ENCODE results near the gene DDOST. TPM values are rescaled to one million over a fixed set of nuclear protein-coding genes. Genes with fewer than 3 reads are reported as not detected.

The DDOST gene
- polyA plus RNA-seq, 2 of the 4 experiments (the other 2 are of a cell fraction) = 158 to 231 TPM

DNA sequence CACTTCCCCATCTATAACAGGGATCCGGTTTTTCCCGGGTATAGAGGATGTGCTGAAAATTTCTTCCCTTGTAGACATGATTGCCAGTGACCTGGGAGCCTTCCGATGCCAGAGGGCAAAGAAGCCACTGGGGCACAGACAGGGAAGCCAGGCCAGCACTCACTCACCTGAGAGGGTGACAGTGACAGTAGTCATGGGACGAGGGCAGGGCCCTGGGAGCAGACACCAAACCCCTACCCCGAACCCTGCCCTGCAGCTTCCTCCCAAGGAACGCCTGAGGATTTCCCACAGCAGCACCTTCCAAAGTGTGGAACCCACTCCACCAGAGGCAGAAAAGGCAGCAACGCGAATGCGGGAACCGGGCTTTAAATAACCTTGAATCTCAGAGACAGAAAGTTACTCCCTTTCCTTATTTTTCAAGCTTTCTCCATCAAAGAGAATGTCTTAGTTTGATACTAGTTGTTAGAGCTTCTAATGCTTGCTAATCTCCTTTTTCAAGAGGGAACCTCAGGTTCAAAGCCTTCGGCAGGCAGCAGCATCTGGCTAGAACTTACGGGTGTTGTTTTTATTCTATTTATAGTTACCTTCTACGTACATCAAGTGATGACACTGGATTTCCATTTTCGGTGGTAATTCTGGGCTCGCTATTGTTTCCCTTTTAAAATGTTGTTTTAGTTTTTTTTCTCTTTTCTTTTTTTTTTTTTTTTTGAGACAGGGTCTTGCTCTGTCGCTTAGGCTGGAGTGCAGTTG is 2.8 kb downstream of the DDOST start:
- ATAC-seq (no peak), DNase-seq (ENCODE audit: low read depth in 1 of 2, low spot score in 1 of 2) (no peak), FAIRE-seq (no peak)
- ChIA-PET POLR2A (interaction anchor here (0.6 kb wide), 1 partner anchor 908 kb away, joined by 5 read pairs; no protein-coding TSS in a partner anchor), CTCF (interaction anchor here (0.6 to 1.3 kb wide), 2 partner anchors 133 to 183 kb away, joined by 3 read pairs; no protein-coding TSS in a partner anchor)
- Histone ChIP-seq H3K9me3 (no peaks in the 10 kb centered on the region), H3K4me3 (no peak overlapping the region), H3K4me2 (no peak overlapping the region), H3K27ac (no peak overlapping the region), H3K4me1 (peaks cover 18% of the 10 kb centered on the region)
- WGBS (ENCODE audit: missing lambda C conversion rate) = 86% methylated on average over 16 of the region's 16 CpGs
- TF ChIP-seq KDM1A (IDR thresholded peaks at IDR 0.05; ENCODE audit: low read depth) (no peak), JUNB (IDR thresholded peaks at IDR 0.05) (no peak), RAD21 (conservative IDR thresholded peaks at IDR 0.05 in 1 of 2, IDR thresholded peaks at IDR 0.05 in 1 of 2) (no peak), BHLHE40 (IDR thresholded peaks at IDR 0.05; ENCODE audit: low read depth, low read length) (no peak)
- TF ChIP-seq, protein P1, sequence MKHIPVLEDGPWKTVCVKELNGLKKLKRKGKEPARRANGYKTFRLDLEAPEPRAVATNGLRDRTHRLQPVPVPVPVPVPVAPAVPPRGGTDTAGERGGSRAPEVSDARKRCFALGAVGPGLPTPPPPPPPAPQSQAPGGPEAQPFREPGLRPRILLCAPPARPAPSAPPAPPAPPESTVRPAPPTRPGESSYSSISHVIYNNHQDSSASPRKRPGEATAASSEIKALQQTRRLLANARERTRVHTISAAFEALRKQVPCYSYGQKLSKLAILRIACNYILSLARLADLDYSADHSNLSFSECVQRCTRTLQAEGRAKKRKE (CRISPR knock-in tag; IDR thresholded peaks at IDR 0.05; ENCODE audit: low read depth) = no peak
- TF ChIP-seq, protein P2, sequence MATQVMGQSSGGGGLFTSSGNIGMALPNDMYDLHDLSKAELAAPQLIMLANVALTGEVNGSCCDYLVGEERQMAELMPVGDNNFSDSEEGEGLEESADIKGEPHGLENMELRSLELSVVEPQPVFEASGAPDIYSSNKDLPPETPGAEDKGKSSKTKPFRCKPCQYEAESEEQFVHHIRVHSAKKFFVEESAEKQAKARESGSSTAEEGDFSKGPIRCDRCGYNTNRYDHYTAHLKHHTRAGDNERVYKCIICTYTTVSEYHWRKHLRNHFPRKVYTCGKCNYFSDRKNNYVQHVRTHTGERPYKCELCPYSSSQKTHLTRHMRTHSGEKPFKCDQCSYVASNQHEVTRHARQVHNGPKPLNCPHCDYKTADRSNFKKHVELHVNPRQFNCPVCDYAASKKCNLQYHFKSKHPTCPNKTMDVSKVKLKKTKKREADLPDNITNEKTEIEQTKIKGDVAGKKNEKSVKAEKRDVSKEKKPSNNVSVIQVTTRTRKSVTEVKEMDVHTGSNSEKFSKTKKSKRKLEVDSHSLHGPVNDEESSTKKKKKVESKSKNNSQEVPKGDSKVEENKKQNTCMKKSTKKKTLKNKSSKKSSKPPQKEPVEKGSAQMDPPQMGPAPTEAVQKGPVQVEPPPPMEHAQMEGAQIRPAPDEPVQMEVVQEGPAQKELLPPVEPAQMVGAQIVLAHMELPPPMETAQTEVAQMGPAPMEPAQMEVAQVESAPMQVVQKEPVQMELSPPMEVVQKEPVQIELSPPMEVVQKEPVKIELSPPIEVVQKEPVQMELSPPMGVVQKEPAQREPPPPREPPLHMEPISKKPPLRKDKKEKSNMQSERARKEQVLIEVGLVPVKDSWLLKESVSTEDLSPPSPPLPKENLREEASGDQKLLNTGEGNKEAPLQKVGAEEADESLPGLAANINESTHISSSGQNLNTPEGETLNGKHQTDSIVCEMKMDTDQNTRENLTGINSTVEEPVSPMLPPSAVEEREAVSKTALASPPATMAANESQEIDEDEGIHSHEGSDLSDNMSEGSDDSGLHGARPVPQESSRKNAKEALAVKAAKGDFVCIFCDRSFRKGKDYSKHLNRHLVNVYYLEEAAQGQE (IDR thresholded peaks at IDR 0.05) = no peak

DNA sequence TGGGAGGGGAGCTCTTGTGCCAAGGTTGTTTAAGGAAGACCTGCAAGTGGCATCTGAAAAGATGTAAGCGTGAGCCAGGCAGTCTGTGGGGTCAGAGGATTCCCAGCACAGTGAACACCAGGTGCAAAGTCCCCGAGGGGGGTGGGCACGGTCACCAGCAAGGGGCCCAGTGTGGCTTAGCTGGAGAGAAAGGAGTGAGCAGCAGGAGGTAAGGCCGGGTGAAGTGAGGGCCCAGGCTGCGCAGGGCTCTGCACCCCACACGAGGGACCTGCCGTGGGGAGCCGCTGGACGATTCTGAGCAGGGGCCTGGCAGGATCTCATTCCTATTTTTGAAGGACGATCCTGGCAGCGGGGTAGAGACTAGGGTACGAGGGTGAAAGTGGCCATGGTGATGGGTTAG is 4.1 kb downstream of the DDOST start:
- WGBS (ENCODE audit: missing lambda C conversion rate) = 87% methylated on average over 12 of the region's 12 CpGs
- Histone ChIP-seq H3K4me1 (peaks cover 12% of the 10 kb centered on the region), H3K9me3 (no peaks in the 10 kb centered on the region), H3K4me2 (no peak overlapping the region), H3K4me3 (no peak overlapping the region), H3K27ac (no peak overlapping the region)
- no peak for FAIRE-seq
- TF ChIP-seq ZFP36 (IDR thresholded peaks at IDR 0.05; ENCODE audit: borderline replicate concordance, partially characterized antibody) = no peak
- TF ChIP-seq, protein P3, sequence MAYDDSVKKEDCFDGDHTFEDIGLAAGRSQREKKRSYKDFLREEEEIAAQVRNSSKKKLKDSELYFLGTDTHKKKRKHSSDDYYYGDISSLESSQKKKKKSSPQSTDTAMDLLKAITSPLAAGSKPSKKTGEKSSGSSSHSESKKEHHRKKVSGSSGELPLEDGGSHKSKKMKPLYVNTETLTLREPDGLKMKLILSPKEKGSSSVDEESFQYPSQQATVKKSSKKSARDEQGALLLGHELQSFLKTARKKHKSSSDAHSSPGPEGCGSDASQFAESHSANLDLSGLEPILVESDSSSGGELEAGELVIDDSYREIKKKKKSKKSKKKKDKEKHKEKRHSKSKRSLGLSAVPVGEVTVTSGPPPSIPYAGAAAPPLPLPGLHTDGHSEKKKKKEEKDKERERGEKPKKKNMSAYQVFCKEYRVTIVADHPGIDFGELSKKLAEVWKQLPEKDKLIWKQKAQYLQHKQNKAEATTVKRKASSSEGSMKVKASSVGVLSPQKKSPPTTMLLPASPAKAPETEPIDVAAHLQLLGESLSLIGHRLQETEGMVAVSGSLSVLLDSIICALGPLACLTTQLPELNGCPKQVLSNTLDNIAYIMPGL (CRISPR knock-in tag; IDR thresholded peaks at IDR 0.05; ENCODE audit: borderline replicate concordance) = no peak
- TF ChIP-seq RFX5 (IDR thresholded peaks at IDR 0.05) = no peak
- no peak for TF ChIP-seq GATA3 (IDR thresholded peaks at IDR 0.05; ENCODE audit: borderline replicate concordance)
- TF ChIP-seq CBX2 (IDR thresholded peaks at IDR 0.05; ENCODE audit: borderline replicate concordance, low read depth) = no peak
- no peak for TF ChIP-seq SREBF2 (IDR thresholded peaks at IDR 0.05)
- TF ChIP-seq ESRRA (IDR thresholded peaks at IDR 0.05; ENCODE audit: borderline replicate concordance, low read length) = no peak
- TF ChIP-seq, protein P4, sequence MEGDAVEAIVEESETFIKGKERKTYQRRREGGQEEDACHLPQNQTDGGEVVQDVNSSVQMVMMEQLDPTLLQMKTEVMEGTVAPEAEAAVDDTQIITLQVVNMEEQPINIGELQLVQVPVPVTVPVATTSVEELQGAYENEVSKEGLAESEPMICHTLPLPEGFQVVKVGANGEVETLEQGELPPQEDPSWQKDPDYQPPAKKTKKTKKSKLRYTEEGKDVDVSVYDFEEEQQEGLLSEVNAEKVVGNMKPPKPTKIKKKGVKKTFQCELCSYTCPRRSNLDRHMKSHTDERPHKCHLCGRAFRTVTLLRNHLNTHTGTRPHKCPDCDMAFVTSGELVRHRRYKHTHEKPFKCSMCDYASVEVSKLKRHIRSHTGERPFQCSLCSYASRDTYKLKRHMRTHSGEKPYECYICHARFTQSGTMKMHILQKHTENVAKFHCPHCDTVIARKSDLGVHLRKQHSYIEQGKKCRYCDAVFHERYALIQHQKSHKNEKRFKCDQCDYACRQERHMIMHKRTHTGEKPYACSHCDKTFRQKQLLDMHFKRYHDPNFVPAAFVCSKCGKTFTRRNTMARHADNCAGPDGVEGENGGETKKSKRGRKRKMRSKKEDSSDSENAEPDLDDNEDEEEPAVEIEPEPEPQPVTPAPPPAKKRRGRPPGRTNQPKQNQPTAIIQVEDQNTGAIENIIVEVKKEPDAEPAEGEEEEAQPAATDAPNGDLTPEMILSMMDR (IDR thresholded peaks at IDR 0.05) = no peak
- no peak for TF ChIP-seq RARB (CRISPR knock-in tag; IDR thresholded peaks at IDR 0.05)
- no peak for TF ChIP-seq JUNB (IDR thresholded peaks at IDR 0.05)
- TF ChIP-seq EHMT2 (IDR thresholded peaks at IDR 0.05; ENCODE audit: low read depth) = no peak
- no peak for TF ChIP-seq NR3C1 (IDR thresholded peaks at IDR 0.05)
- CTCF ChIA-PET = interaction anchor here (1.1 kb wide), 1 partner anchor 16 kb away, joined by 3 read pairs; no protein-coding TSS in a partner anchor
- DNase-seq (ENCODE audit: low read depth in 1 of 2, low spot score in 1 of 2) = no peak
- POLR2A ChIA-PET = no interaction called here
- no peak for ATAC-seq

Measured in A549 (cell line).